Heart right ventricle (tissue), 16 donors: Measurements from ENCODE around the gene CHMP1B. TPM values are rescaled to one million over a fixed set of nuclear protein-coding genes. Genes with fewer than 3 reads are reported as not detected.

Source experiments
- ATAC-seq, 8 donors: fragments of 200-7000 bp; cut with Tn5 transposase; one replicate each; pipeline ENCODE4 v1.9.1; 2020; ENCODE audit warnings: mild to moderate bottlenecking in 8 of 8, moderate library complexity in 8 of 8, moderate number of reproducible peaks in 1 of 8
- DNase-seq, 2 donors: peaks; one replicate each; pipeline ENCODE4 v3.0.0-alpha.2; 2020
- H3K27ac ChIP-seq, 10 donors: fragments of 200-600 bp; sonication (generic) in 2 of 10; one replicate each; pipeline versions ENCODE4 v1.5.0 to v1.8.0; 2020 to 2022; ENCODE audit warnings: mild to moderate bottlenecking in 3 of 10
- H3K27me3 ChIP-seq, 7 donors: fragments of 200-600 bp; one replicate each; pipeline ENCODE4 v1.8.0; 2021 to 2022; ENCODE audit warnings: mild to moderate bottlenecking in 2 of 7
- H3K36me3 ChIP-seq, 9 donors: fragments of 200-600 bp; sonication (generic) in 1 of 9; one replicate each; pipeline versions ENCODE4 v1.5.0 to v1.8.0; 2020 to 2022; ENCODE audit warnings: mild to moderate bottlenecking in 2 of 9
- H3K4me1 ChIP-seq, 9 donors: fragments of 200-600 bp; sonication (generic) in 1 of 9; one replicate each; pipeline versions ENCODE4 v1.5.0 to v1.8.0; 2020 to 2022; ENCODE audit warnings: mild to moderate bottlenecking in 4 of 9
- H3K4me3 ChIP-seq, 10 donors: fragments of 200-600 bp; sonication (generic) in 2 of 10; one replicate each; pipeline versions ENCODE4 v1.5.0 to v1.8.0; 2020 to 2022; ENCODE audit warnings: mild to moderate bottlenecking in 7 of 10, moderate library complexity in 2 of 10
- H3K9me3 ChIP-seq, 11 donors: fragments of 200-600 bp in 10 of 11; sonication (generic) in 2 of 11; one replicate each; pipeline versions ENCODE4 v1.5.0 to v1.8.0; 2013 to 2022; ENCODE audit warnings: mild to moderate bottlenecking in 2 of 11, control low read depth in 1 of 11, moderate library complexity in 1 of 11
- WGBS, 2 donors: extraction: QIAGEN DNeasy Blood & Tissue Kit; methylation state at CpG; one replicate each; pipeline ENCODE4 v1.1.7; 2013; ENCODE audit warnings: inconsistent platforms in 1 of 2; 5-methylcytosine and 5-hydroxymethylcytosine counted together
- intact Hi-C, 10 donors: fragments of 100-400 bp; cut with DNase I; formaldehyde crosslinking; loops; one replicate each; pipeline versions ENCODE4 v1.11.1 to v1.14.2; 2022
- polyA plus RNA-seq, 2 donors: library from polyadenylated mRNA; stranded (reverse); fragments of 200-250 nt; gene quantifications; one replicate each; pipeline ENCODE4 v1.2.3, GENCODE V29; 2013
- total RNA-seq, 10 donors: library from RNA; stranded (reverse); fragmentation: NEBNext Ultra II Directional in 3 of 10; extraction: Animal tissue kit (Norgen Biotek cat#: 25700) in 3 of 10; gene quantifications; one replicate each; pipeline versions ENCODE4 v1.2.1 to v1.2.4, GENCODE V29; 2021 to 2023
- TF ChIP-seq, protein P1 (sequence below), 9 donors: fragments of 200-600 bp; sonication (generic) in 2 of 9; IDR thresholded peaks; one replicate each; pipeline versions ENCODE4 v1.5.0 to v1.8.0; 2021 to 2022; ENCODE audit warnings: antibody characterized with exemption in 9 of 9, mild to moderate bottlenecking in 5 of 9, moderate library complexity in 1 of 9
- donor health status: Arrhythmogenic right ventricular cardiomyopathy.
- donor health status: ischemic (EF 13 %, LVEDD 7.1; RV severe dilation, severe dysfunction).
- donor health status: healthy with polysubstance abuse.
- donor health status: DM: no; HTN: yes; CAD: no.
- donor health status: DM: no; HTN: no; CAD: no.
- donor health status: ischemic (EF 25% LVEDD 6.9; RV normal size, moderate dysfunction).
- donor health status: ischemic (EF 25% LVEDD 5.7; RV mildly dilated, moderate dysfunction).
- donor health status: healthy.
- donor health status: DM: yes; HTN: yes; CAD: no.
- donor health status: Ischemic cardiomyopathy.
- donor health status: ischemic (EF 35%, LVEDD 5.7; RV mildly dilated, moderate dysfunction).
- donor health status: nonischemic (EF 11% LVEDD 7.7; RV severe dilation, severe dysfunction).
- donor health status: DM: yes; HTN: yes; CAD: no.
- donor health status: PGD.
- donor health status: ischemic (EF 29% LVEDD 5.4; RV normal size, mild dysfunction).
- donor health status: nonischemic (EF 23%, LVEDD 6.1; RV moderate dilation, normal function).

The CHMP1B gene
- total and polyA plus RNA-seq, 12 donors = 16.3 to 53.7 (median 36.3) TPM

- no peaks in the 10 kb centered on the region for H3K36me3 ChIP-seq
- peaks cover 0 to 5% (median 0%) of the 10 kb centered on the region in 9 donors for H3K4me1 ChIP-seq
- no peak overlapping the region for H3K27ac ChIP-seq
- intact Hi-C loops = no loop called here
- H3K4me3 ChIP-seq = no peak overlapping the region
- TF ChIP-seq, protein P1, sequence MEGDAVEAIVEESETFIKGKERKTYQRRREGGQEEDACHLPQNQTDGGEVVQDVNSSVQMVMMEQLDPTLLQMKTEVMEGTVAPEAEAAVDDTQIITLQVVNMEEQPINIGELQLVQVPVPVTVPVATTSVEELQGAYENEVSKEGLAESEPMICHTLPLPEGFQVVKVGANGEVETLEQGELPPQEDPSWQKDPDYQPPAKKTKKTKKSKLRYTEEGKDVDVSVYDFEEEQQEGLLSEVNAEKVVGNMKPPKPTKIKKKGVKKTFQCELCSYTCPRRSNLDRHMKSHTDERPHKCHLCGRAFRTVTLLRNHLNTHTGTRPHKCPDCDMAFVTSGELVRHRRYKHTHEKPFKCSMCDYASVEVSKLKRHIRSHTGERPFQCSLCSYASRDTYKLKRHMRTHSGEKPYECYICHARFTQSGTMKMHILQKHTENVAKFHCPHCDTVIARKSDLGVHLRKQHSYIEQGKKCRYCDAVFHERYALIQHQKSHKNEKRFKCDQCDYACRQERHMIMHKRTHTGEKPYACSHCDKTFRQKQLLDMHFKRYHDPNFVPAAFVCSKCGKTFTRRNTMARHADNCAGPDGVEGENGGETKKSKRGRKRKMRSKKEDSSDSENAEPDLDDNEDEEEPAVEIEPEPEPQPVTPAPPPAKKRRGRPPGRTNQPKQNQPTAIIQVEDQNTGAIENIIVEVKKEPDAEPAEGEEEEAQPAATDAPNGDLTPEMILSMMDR (IDR thresholded peaks at IDR 0.05) = no peak
- no peaks in the 10 kb centered on the region for H3K27me3 ChIP-seq
- ATAC-seq = no peak
- no peaks in the 10 kb centered on the region for H3K9me3 ChIP-seq
- DNase-seq = no peak
- WGBS, 2 donors = 90 to 93% methylated on average over 11 of the region's 11 CpGs
Observed at GRCh38 chr18:11811009-11811408, 40.2 kb upstream of the CHMP1B start.

- 79 to 86% methylated on average over 6 of the region's 6 CpGs for WGBS, 2 donors
Observed at GRCh38 chr18:11817229-11817628, 34.0 kb upstream of the CHMP1B start.

GRCh38 chr18:11818486-11819203 lies 32.6 kb upstream of the CHMP1B start:
- Histone ChIP-seq H3K4me1 (no peaks in the 10 kb centered on the region), H3K9me3 (peaks cover 0 to 8% (median 0%) of the 10 kb centered on the region in 11 donors), H3K4me3 (no peak overlapping the region), H3K36me3 (no peaks in the 10 kb centered on the region), H3K27me3 (no peaks in the 10 kb centered on the region), H3K27ac (no peak overlapping the region)
- ATAC-seq (no peak), DNase-seq (no peak)
- 81 to 86% methylated on average over 17 of the region's 17 CpGs for WGBS, 2 donors
- intact Hi-C loops = no loop called here
- TF ChIP-seq, protein P1 (IDR thresholded peaks at IDR 0.05) = no peak

More at GRCh38 chr18:11817229-11817628, 34.0 kb upstream of the CHMP1B start:
- Histone ChIP-seq H3K27me3 (no peaks in the 10 kb centered on the region), H3K9me3 (peaks cover 0 to 8% (median 0%) of the 10 kb centered on the region in 11 donors), H3K4me1 (no peaks in the 10 kb centered on the region), H3K27ac (no peak overlapping the region), H3K36me3 (no peaks in the 10 kb centered on the region), H3K4me3 (no peak overlapping the region)
- intact Hi-C loops = no loop called here
- TF ChIP-seq, protein P1 (IDR thresholded peaks at IDR 0.05) = no peak
- DNase-seq (no peak), ATAC-seq (no peak)

DNA sequence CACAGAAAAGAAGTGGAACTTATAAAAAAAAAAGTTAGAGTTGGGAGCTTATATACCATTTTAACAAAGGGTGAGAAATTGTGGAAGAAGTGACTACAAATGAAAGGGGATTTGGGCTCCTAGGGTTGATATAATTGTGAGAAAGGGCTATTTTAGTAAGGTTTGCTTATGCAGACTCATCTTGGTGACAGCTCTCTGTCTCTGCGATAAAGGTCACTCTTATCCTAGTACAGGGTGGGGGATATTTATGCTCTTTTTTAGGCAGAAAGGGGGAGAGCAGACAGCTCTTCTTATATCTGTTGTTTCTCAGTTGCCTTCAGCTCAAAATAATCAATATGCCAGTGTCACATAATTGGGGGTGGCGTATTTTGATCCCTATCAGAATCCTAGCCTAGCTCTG lies 31.3 kb upstream of the CHMP1B start:
- no peaks in the 10 kb centered on the region for H3K4me1 ChIP-seq
- no peaks in the 10 kb centered on the region for H3K36me3 ChIP-seq
- H3K9me3 ChIP-seq = peaks cover 0 to 8% (median 0%) of the 10 kb centered on the region in 11 donors
- WGBS, 2 donors = 83 to 90% methylated on average over 2 of the region's 2 CpGs
- no peak for DNase-seq
- no peak overlapping the region for H3K4me3 ChIP-seq
- no peak for ATAC-seq
- intact Hi-C loops = no loop called here
- no peak overlapping the region for H3K27ac ChIP-seq
- no peaks in the 10 kb centered on the region for H3K27me3 ChIP-seq
- TF ChIP-seq, protein P1 (IDR thresholded peaks at IDR 0.05) = no peak
